ENCODE results near the gene SCP2.
A peak's percentile ranks its signal among the peaks of the same experiment; 100 is the strongest.

SCP2 gene, protein sequence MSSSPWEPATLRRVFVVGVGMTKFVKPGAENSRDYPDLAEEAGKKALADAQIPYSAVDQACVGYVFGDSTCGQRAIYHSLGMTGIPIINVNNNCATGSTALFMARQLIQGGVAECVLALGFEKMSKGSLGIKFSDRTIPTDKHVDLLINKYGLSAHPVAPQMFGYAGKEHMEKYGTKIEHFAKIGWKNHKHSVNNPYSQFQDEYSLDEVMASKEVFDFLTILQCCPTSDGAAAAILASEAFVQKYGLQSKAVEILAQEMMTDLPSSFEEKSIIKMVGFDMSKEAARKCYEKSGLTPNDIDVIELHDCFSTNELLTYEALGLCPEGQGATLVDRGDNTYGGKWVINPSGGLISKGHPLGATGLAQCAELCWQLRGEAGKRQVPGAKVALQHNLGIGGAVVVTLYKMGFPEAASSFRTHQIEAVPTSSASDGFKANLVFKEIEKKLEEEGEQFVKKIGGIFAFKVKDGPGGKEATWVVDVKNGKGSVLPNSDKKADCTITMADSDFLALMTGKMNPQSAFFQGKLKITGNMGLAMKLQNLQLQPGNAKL

GRCh38 chr1:52927212-52928014 is at the start of gene SCP2:
Gene SCP2, plus strand, starts transcription at chr1:52927276. Its CDS starts 121 bp downstream, at chr1:52927397.
- peak within 1 kb of the TSS; percentile 62 for H3K9ac ChIP-seq (ENCODE audit: low read depth, low read length)
- no peaks in the 10 kb centered on the region for H3K9me3 ChIP-seq (ENCODE audit: control insufficient read depth, insufficient read depth, low read length)
- H3K36me3 ChIP-seq (ENCODE audit: insufficient read depth, low read length) = no peaks in the 10 kb centered on the region
- no peaks in the 10 kb centered on the region for H3K4me1 ChIP-seq (ENCODE audit: insufficient read depth, low read length)

GRCh38 chr1:52877554-52877953 is 49.5 kb upstream of the SCP2 start:
- H3K9me3 ChIP-seq (ENCODE audit: control insufficient read depth, insufficient read depth, low read length) = no peaks in the 10 kb centered on the region; the same call in 1 of the 2 replicates
- peaks cover 17% of the 10 kb centered on the region for H3K4me1 ChIP-seq (ENCODE audit: insufficient read depth, low read length)
- H3K9ac ChIP-seq (ENCODE audit: low read depth, low read length) = no peak overlapping the region
- H3K36me3 ChIP-seq (ENCODE audit: insufficient read depth, low read length) = 0 out of 2 replicates have a peak, but pooled peaks cover 4% of the 10 kb centered on the region

GRCh38 chr1:52880206-52880605 is 46.9 kb upstream of the SCP2 start:
- H3K36me3 ChIP-seq (ENCODE audit: insufficient read depth, low read length) = 0 out of 2 replicates have a peak, but pooled peaks cover 4% of the 10 kb centered on the region
- H3K4me1 ChIP-seq (ENCODE audit: insufficient read depth, low read length) = peaks cover 17% of the 10 kb centered on the region
- no peak overlapping the region for H3K9ac ChIP-seq (ENCODE audit: low read depth, low read length)
- H3K9me3 ChIP-seq (ENCODE audit: control insufficient read depth, insufficient read depth, low read length) = no peaks in the 10 kb centered on the region; the same call in 1 of the 2 replicates

DNA sequence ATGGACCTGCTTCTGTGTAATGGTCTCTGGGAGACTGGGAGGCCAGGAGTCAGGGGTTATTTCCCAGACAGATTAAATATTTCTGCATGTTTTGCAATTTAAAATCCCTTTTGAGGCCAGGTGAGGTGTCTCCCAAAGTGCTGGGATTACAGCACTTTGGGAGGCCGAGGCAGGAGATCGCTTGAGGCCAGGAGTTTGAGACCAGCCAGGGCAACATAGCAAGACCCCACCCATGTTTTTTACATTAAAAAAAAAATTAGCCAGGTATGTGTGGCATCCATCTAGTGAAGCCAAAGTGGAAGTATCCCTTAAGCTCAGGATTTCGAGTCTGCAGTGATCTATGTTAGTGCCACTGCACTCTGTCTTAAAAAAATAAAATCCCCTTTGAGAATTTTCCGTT is 39.6 kb upstream of the SCP2 start:
- H3K36me3 ChIP-seq (ENCODE audit: insufficient read depth, low read length) = peaks cover 3% of the 10 kb centered on the region
- H3K4me1 ChIP-seq (ENCODE audit: insufficient read depth, low read length) = no peaks in the 10 kb centered on the region
- no peak overlapping the region for H3K9ac ChIP-seq (ENCODE audit: low read depth, low read length)
- H3K9me3 ChIP-seq (ENCODE audit: control insufficient read depth, insufficient read depth, low read length) = no peaks in the 10 kb centered on the region

- no peaks in the 10 kb centered on the region for H3K9me3 ChIP-seq (ENCODE audit: control insufficient read depth, insufficient read depth, low read length)
- peaks cover 20% of the 10 kb centered on the region for H3K36me3 ChIP-seq (ENCODE audit: insufficient read depth, low read length)
- H3K4me1 ChIP-seq (ENCODE audit: insufficient read depth, low read length) = no peaks in the 10 kb centered on the region
- no peak overlapping the region for H3K9ac ChIP-seq (ENCODE audit: low read depth, low read length)
Observed at GRCh38 chr1:52892424-52893215, 34.5 kb upstream of the SCP2 start.

DNA sequence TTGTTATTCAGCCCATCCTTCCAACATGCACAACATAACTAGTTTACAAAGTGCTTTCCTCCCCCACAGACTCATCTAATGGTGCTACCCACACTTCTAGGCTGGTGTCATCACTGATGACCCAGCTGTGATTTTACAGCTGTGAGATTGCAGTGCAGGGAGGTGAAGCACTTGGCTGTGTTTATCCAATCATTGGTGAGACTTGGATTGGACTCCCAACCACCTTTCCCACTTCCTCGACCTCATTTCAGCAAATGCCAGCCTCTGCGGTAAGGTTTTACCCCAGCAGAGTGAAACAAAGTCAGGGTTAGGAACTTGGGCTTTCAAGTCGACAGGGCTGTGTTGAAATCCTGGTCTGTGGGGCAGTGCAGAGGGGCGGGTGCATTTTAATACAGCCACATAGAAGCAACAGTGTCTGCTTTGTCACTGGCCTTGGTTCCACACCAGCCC is 27.6 kb upstream of the SCP2 start:
- H3K9ac ChIP-seq (ENCODE audit: low read depth, low read length) = no peak overlapping the region
- peaks cover 17% of the 10 kb centered on the region; the same call in 1 of the 2 replicates for H3K36me3 ChIP-seq (ENCODE audit: insufficient read depth, low read length)
- peaks cover 9% of the 10 kb centered on the region for H3K4me1 ChIP-seq (ENCODE audit: insufficient read depth, low read length)
- no peaks in the 10 kb centered on the region for H3K9me3 ChIP-seq (ENCODE audit: control insufficient read depth, insufficient read depth, low read length)

DNA sequence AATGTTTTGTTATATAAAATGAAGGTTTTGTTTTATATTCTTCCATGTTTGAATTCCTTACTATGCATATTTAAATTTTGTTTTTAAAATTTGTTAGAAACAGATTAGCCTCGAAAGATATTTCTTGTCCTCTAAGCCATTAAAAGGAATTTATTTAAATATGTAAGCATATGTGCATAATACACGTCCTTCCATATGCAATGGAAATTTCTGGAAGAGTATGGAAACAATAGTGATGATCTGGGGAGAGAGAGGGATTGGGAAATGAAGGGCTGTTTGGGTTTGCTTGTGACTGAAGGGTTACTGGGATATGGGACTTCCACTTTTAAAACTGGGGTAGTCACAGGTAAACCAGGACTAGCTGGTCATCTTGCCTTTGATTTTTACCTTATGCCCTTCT is 26.7 kb upstream of the SCP2 start:
- peaks cover 17% of the 10 kb centered on the region; the same call in 1 of the 2 replicates for H3K36me3 ChIP-seq (ENCODE audit: insufficient read depth, low read length)
- no peaks in the 10 kb centered on the region for H3K9me3 ChIP-seq (ENCODE audit: control insufficient read depth, insufficient read depth, low read length)
- H3K9ac ChIP-seq (ENCODE audit: low read depth, low read length) = no peak overlapping the region
- peaks cover 19% of the 10 kb centered on the region for H3K4me1 ChIP-seq (ENCODE audit: insufficient read depth, low read length)

DNA sequence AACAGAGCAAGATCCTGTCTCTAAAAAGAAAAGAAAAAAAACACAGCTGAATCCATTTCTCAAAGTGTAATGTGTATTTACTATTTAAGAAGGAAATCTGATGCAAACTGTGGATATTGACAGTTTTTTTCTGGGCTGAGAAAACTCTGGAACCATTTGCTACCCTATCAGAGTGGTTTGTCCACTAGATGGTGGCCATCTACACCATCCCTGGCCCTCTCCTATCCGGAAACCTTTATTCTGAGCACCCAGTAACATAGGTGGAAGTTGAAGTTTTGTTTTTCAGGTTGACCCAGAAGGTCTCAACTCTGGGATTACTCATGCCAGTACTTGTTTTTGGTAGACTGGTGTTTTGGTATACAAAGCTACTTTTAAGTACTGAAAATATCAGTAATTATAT is 25.7 kb upstream of the SCP2 start:
- Histone ChIP-seq H3K9me3 (ENCODE audit: control insufficient read depth, insufficient read depth, low read length) (no peaks in the 10 kb centered on the region), H3K36me3 (ENCODE audit: insufficient read depth, low read length) (peaks cover 8% of the 10 kb centered on the region; the same call in 1 of the 2 replicates), H3K4me1 (ENCODE audit: insufficient read depth, low read length) (peaks cover 28% of the 10 kb centered on the region), H3K9ac (ENCODE audit: low read depth, low read length) (no peak overlapping the region)

GRCh38 chr1:52904208-52904926 is 22.7 kb upstream of the SCP2 start:
- H3K4me1 ChIP-seq (ENCODE audit: insufficient read depth, low read length) = peaks cover 28% of the 10 kb centered on the region
- H3K9ac ChIP-seq (ENCODE audit: low read depth, low read length) = no peak overlapping the region
- no peaks in the 10 kb centered on the region for H3K9me3 ChIP-seq (ENCODE audit: control insufficient read depth, insufficient read depth, low read length)
- H3K36me3 ChIP-seq (ENCODE audit: insufficient read depth, low read length) = no peaks in the 10 kb centered on the region

DNA sequence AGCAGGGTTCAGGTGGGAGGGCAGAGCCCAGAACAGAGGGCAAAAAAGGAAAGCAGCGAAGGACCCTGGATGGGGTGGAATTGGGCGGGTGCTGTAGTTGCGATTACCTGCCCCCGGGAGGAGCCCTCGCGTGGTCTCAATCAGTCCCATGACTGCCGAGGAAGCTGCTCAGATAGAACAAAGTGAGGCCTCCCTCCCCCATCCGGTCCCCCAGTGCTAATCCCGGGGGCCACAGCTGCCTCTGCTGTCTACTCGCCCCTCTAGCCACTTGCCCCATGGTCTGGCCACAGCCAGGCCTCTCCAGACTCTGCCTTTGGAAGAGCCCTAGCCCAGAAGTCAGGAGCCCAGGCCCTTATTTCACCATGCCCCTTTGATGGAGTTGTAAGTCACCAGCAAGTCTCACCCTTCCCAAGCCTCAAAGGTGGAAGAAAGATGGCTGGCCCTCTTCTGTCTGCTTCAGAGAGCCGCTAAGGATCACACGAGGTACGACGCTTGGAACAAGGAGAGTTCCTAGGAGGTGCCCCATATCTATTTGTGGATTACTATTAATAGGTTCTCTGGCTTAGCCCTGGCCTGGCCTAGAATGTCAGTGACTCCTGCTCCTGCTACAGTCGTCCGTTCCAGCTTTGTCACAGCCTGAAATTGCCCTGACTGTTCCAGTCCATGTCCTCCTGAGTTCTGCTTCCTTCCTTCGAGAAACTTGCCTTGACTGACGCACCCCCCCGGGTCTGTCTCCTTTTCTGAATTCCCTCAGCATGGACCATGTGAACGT is 22.0 kb upstream of the SCP2 start:
- Histone ChIP-seq H3K36me3 (ENCODE audit: insufficient read depth, low read length) (no peaks in the 10 kb centered on the region), H3K9me3 (ENCODE audit: control insufficient read depth, insufficient read depth, low read length) (no peaks in the 10 kb centered on the region), H3K9ac (ENCODE audit: low read depth, low read length) (no peak overlapping the region), H3K4me1 (ENCODE audit: insufficient read depth, low read length) (peaks cover 25% of the 10 kb centered on the region)

GRCh38 chr1:52906135-52906603 is 20.9 kb upstream of the SCP2 start:
- H3K36me3 ChIP-seq (ENCODE audit: insufficient read depth, low read length) = no peaks in the 10 kb centered on the region

DNA sequence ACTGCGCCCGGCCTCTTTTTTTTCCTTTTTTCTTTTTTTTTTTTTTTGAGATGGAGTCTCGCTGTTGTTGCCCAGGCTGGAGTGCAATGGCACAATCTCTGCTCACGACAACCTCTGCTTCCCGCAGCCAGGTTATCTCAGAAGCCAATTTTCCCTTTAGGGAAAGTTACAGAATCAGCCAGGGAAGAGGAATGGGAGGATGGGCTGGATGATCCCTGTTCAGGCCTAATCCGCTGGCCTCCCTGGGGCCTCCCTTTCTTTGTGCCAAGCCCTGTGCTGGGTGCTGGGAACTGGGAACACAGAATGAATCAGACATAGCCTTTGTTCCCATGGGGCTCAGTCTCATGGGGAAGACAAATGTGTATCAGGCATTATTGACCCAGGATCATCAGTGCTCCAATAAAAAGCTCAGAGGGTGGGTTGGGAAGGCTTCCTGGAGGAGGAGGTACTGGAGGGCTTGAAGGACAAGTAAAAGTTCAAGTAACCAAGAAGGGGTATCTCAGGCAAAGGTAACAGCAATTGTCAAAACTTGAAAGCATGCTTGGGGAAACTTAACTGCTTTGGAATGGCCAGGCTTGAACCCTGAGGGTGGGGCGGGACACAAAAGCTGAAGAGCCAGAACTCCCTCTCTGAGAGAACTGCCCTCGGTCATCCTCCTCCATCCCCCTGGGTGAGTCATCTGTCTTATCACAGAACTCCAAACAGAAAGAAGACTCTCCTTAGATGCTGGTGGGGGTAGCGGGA is 19.8 kb upstream of the SCP2 start:
- no peaks in the 10 kb centered on the region for H3K9me3 ChIP-seq (ENCODE audit: control insufficient read depth, insufficient read depth, low read length)
- no peak overlapping the region for H3K9ac ChIP-seq (ENCODE audit: low read depth, low read length)
- H3K4me1 ChIP-seq (ENCODE audit: insufficient read depth, low read length) = peaks cover 20% of the 10 kb centered on the region
- H3K36me3 ChIP-seq (ENCODE audit: insufficient read depth, low read length) = no peaks in the 10 kb centered on the region

More at GRCh38 chr1:52906135-52906603, 20.9 kb upstream of the SCP2 start:
- Histone ChIP-seq H3K4me1 (ENCODE audit: insufficient read depth, low read length) (peaks cover 20% of the 10 kb centered on the region), H3K9ac (ENCODE audit: low read depth, low read length) (no peak overlapping the region), H3K9me3 (ENCODE audit: control insufficient read depth, insufficient read depth, low read length) (no peaks in the 10 kb centered on the region)

Measured in ES-I3 (cell line).